IPS-18a (cell line): ENCODE data around the gene XXYLT1.
"Not testable (repeated sequence)": the region's sequence is repeated elsewhere in the genome, so short reads cannot be mapped to it uniquely, and the experiment has no call there.

Experiments
- H3K27ac ChIP-seq: one replicate; pipeline ENCODE4 v1.5.1; 2013; ENCODE audit warnings: low read length
- H3K27me3 ChIP-seq: one replicate; pipeline ENCODE4 v1.6.1; 2013; ENCODE audit warnings: mild to moderate bottlenecking, low read length; ENCODE audit not compliant: control insufficient read depth, insufficient read depth
- H3K36me3 ChIP-seq: one replicate; pipeline ENCODE4 v1.6.1; 2013; ENCODE audit warnings: low read depth, low read length; ENCODE audit not compliant: control insufficient read depth
- H3K4me1 ChIP-seq: one replicate; pipeline ENCODE4 v1.6.1; 2013; ENCODE audit warnings: low read depth, low read length; ENCODE audit not compliant: control insufficient read depth
- H3K4me3 ChIP-seq: one replicate; pipeline ENCODE4 v1.5.1; 2013; ENCODE audit warnings: low read length
- H3K9ac ChIP-seq: one replicate; pipeline ENCODE4 v1.6.1; 2013; ENCODE audit warnings: mild to moderate bottlenecking, low read length, moderate library complexity
- H3K9me3 ChIP-seq: one replicate; pipeline ENCODE4 v1.6.1; 2013; ENCODE audit warnings: low read depth, low read length; ENCODE audit not compliant: control insufficient read depth

Gene XXYLT1

GRCh38 chr3:195041871-195042742 is 228.9 kb downstream of the XXYLT1 start:
- Histone ChIP-seq H3K4me3 (no peak overlapping the region), H3K9ac (no peak overlapping the region), H3K4me1 (peaks cover 9% of the 10 kb centered on the region), H3K36me3 (no peaks in the 10 kb centered on the region), H3K27me3 (no peaks in the 10 kb centered on the region), H3K9me3 (no peaks in the 10 kb centered on the region), H3K27ac (no peak overlapping the region)

- Histone ChIP-seq H3K9ac (no peak overlapping the region), H3K9me3 (no peaks in the 10 kb centered on the region), H3K4me3 (no peak overlapping the region), H3K36me3 (no peaks in the 10 kb centered on the region), H3K27me3 (no peaks in the 10 kb centered on the region), H3K4me1 (peaks cover 9% of the 10 kb centered on the region), H3K27ac (no peak overlapping the region)
Observed at GRCh38 chr3:195040773-195041520, 230.0 kb downstream of the XXYLT1 start.

- H3K4me3 ChIP-seq: no peak overlapping the region
- no peak overlapping the region for H3K27ac ChIP-seq
- H3K27me3 ChIP-seq: no peaks in the 10 kb centered on the region
- no peaks in the 10 kb centered on the region for H3K36me3 ChIP-seq
- H3K9ac ChIP-seq: no peak overlapping the region
- no peaks in the 10 kb centered on the region for H3K9me3 ChIP-seq
- H3K4me1 ChIP-seq: peaks cover 9% of the 10 kb centered on the region
Observed at GRCh38 chr3:195040094-195040493, 230.9 kb downstream of the XXYLT1 start.

- Histone ChIP-seq H3K9ac (no peak overlapping the region), H3K36me3 (no peaks in the 10 kb centered on the region), H3K4me3 (no peak overlapping the region), H3K4me1 (peaks cover 9% of the 10 kb centered on the region), H3K27ac (no peak overlapping the region), H3K27me3 (peaks cover 3% of the 10 kb centered on the region), H3K9me3 (no peaks in the 10 kb centered on the region)
Observed at GRCh38 chr3:195039180-195039843, 231.6 kb downstream of the XXYLT1 start.

GRCh38 chr3:195038161-195038560 is 232.8 kb downstream of the XXYLT1 start:
- peaks cover 6% of the 10 kb centered on the region for H3K27me3 ChIP-seq
- no peak overlapping the region for H3K27ac ChIP-seq
- no peaks in the 10 kb centered on the region for H3K9me3 ChIP-seq
- no peaks in the 10 kb centered on the region for H3K36me3 ChIP-seq
- peaks cover 15% of the 10 kb centered on the region for H3K4me1 ChIP-seq
- H3K4me3 ChIP-seq: no peak overlapping the region
- no peak overlapping the region for H3K9ac ChIP-seq

GRCh38 chr3:195037586-195037985 is 233.4 kb downstream of the XXYLT1 start:
- not testable (repeated sequence) for H3K36me3 ChIP-seq, H3K27ac ChIP-seq, H3K4me3 ChIP-seq, H3K9me3 ChIP-seq, H3K27me3 ChIP-seq, H3K9ac ChIP-seq
- peaks cover 18% of the 10 kb centered on the region for H3K4me1 ChIP-seq

GRCh38 chr3:195036974-195037373 is 234.0 kb downstream of the XXYLT1 start:
- Histone ChIP-seq H3K4me1 (peaks cover 14% of the 10 kb centered on the region), H3K27me3 (peaks cover 6% of the 10 kb centered on the region), H3K9me3 (no peaks in the 10 kb centered on the region)

GRCh38 chr3:195036574-195036973 is 234.4 kb downstream of the XXYLT1 start:
- Histone ChIP-seq H3K9me3 (no peaks in the 10 kb centered on the region), H3K9ac (no peak overlapping the region), H3K36me3 (no peaks in the 10 kb centered on the region), H3K27ac (no peak overlapping the region), H3K4me1 (peaks cover 12% of the 10 kb centered on the region), H3K4me3 (no peak overlapping the region), H3K27me3 (peaks cover 6% of the 10 kb centered on the region)

More at GRCh38 chr3:195036974-195037373, 234.0 kb downstream of the XXYLT1 start:
- H3K4me3 ChIP-seq: no peak overlapping the region
- H3K27ac ChIP-seq: no peak overlapping the region
- no peaks in the 10 kb centered on the region for H3K36me3 ChIP-seq
- H3K9ac ChIP-seq: no peak overlapping the region

- Histone ChIP-seq H3K27me3 (peaks cover 6% of the 10 kb centered on the region), H3K27ac (no peak overlapping the region), H3K4me1 (peaks cover 14% of the 10 kb centered on the region), H3K9me3 (no peaks in the 10 kb centered on the region), H3K9ac (no peak overlapping the region), H3K4me3 (no peak overlapping the region), H3K36me3 (no peaks in the 10 kb centered on the region)
Observed at GRCh38 chr3:195036203-195036505, 234.8 kb downstream of the XXYLT1 start.

- no peak overlapping the region for H3K27ac ChIP-seq
- no peak overlapping the region for H3K4me3 ChIP-seq
- no peaks in the 10 kb centered on the region for H3K9me3 ChIP-seq
- H3K36me3 ChIP-seq: no peaks in the 10 kb centered on the region
- H3K4me1 ChIP-seq: peaks cover 17% of the 10 kb centered on the region
- H3K9ac ChIP-seq: no peak overlapping the region
- H3K27me3 ChIP-seq: peaks cover 6% of the 10 kb centered on the region
Observed at GRCh38 chr3:195035345-195036202, 235.4 kb downstream of the XXYLT1 start.

GRCh38 chr3:195034541-195034940 is 236.4 kb downstream of the XXYLT1 start:
- Histone ChIP-seq H3K27ac (no peak overlapping the region), H3K4me3 (no peak overlapping the region), H3K27me3 (peaks cover 6% of the 10 kb centered on the region), H3K36me3 (no peaks in the 10 kb centered on the region), H3K4me1 (peaks cover 17% of the 10 kb centered on the region), H3K9ac (no peak overlapping the region), H3K9me3 (no peaks in the 10 kb centered on the region)
